Colon (tissue), 2 donors: Measurements from ENCODE around the gene KLHDC10.
"Not testable (repeated sequence)": the region's sequence is repeated elsewhere in the genome, so short reads cannot be mapped to it uniquely, and the experiment has no call there.

Experiments
- FAIRE-seq: peaks from 2 replicates; lab custom pipeline; 2012; peaks lifted over from hg19 to GRCh38; lab: Jason Lieb, UNC
- donor health status: control.
- donor health status: control.

The KLHDC10 gene

GRCh38 chr7:130118294-130118693 lies 48.0 kb downstream of the KLHDC10 start:
- FAIRE-seq, result no peak

DNA sequence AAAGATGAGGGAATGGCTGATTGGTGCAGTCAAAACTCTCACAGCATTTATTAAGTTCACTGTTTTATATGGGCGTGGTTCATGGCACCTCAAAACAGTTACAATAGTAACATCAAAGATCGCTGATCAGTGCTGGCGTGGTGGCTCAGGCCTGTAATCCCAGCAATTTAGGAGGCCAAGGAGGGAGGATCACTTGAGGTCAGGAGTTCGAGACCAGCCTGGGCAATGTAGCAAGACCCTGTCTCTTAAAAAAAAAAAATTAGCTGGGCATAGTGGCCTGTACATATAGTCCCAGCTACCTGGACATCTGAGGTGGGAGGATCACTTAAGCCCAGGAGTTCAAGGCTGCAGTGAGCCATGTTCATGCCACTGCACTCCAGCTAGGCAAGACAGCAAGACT lies 48.5 kb downstream of the KLHDC10 start:
- FAIRE-seq, result no peak

GRCh38 chr7:130123501-130123900 lies 53.2 kb downstream of the KLHDC10 start:
- no peak for FAIRE-seq

DNA sequence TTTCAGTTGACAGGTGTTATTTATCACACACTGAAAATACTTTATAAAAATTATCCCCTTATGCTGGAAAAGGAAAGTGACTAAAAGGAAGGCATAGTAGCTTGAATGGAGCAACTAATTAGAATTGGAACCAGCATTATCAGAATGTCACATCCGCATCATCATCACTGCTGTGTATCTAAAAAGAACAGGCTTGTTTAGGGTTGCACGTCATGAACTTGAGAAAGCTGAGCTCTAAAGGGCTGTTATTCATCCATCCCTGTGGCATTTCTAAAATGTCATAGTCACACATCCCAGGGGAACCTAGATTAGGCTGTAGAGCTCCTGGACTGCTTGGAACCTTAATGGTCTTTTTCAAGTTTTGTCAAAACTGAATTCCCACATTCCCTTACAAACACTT lies 54.4 kb downstream of the KLHDC10 start:
- FAIRE-seq, result no peak

GRCh38 chr7:130126840-130127239 lies 56.5 kb downstream of the KLHDC10 start:
- FAIRE-seq, result not testable (repeated sequence)

GRCh38 chr7:130127404-130127803 lies 57.1 kb downstream of the KLHDC10 start:
- FAIRE-seq, result no peak

DNA sequence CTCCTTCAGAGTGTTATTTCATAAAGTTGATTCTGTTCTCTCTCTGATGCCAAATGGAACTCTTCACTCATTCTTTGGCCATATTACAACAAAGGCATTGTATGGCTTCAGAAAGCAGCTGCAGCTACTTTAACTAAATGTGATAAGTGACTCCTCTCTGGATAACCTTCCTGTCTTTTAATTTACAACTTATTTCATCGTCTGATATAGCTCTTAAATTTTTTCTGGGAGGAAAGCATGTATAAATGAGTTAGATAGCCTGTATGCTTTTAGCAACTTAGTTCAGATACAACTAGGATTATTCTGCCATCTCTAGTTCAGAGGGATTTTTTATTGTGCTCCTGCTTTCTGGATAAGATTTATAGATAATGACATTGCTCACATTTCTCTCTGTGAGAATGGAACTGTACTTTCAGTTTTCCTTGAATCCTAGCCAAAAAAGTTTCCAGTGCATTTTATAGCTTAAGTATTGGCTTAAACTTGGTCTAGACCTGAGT lies 57.5 kb downstream of the KLHDC10 start:
- FAIRE-seq, result no peak

- FAIRE-seq, result no peak
Measured at GRCh38 chr7:130129011-130129411, 58.7 kb downstream of the KLHDC10 start.

GRCh38 chr7:130131191-130131834 lies 61.0 kb downstream of the KLHDC10 start:
- FAIRE-seq, result no peak

DNA sequence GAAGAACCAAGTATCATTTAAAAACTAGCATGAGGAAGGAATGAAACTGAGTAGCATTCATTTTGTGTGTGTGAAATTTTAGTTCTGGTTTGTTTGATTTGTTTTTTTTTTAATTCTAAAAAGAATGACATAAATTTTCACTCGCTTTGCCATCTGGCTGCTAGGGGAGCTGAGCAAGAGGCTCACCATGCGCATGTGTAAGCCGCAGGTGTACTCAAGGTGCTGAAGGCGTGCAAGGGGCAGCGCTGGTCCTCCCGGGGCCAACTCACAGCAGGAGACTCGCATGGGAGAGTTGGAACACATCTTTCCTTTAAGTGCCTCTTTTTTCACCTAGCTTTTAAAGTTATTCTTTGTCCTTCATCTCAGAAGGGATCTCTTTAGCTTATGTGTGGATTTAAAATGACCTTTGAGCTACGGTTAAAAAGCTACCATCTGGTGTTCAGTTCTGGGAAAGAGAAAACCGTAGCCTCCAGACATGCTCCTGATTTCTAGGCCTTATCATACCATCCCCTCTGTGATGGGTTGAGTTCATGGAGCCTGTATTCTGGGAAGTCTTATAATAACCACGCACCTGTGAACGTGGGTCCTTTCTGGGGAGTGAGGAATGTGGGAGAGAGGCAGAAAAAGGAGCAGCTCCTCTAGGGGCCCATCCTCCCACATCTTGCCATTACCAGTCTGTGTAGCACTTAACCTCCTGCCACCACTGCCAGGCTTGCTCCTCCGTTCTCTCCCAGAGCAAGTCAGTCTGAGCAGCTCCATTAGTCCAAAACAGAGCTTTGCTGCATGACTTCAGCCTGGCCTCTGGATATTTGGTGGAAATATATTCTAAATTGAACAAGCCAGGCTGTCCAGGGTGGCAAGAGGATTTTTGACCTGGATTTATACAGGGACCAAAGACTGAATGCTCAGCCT lies 61.9 kb downstream of the KLHDC10 start:
- no peak for FAIRE-seq

DNA sequence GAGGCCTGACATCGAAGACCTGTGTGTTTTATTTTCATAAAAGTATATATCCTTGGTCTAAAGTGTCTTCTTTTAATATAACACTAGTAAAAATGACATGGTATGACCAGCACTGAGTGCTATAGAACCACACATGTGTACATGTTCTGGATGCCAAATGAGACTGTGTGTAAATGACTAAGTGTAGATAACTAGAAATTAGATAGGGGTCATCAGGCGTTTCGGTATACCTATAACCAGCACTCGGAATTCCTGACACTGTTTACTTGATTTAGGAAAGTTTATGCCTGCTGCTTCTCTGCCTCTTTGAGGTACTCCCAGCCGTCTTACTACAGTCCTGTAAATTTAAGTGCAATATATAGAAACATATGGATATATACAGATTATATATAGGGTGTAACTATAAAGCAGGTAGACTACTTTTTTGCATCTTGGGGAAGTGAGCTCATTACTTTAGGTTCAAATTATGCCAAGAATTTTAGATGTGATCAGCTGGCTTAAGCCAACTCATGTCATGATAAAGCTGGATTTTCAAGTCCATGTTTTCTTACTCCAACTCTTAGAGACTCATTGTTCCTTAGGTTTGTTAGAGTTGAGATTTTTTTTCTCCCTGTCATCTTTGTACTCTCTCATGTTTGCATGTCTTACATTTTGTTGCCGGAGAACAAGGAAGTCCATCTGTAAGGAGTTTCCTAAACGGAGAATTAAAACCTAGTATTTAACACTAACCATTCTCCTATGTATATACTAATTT lies 62.9 kb downstream of the KLHDC10 start:
- no peak for FAIRE-seq

- no peak for FAIRE-seq
Measured at GRCh38 chr7:130134106-130134636, 63.8 kb downstream of the KLHDC10 start.

DNA sequence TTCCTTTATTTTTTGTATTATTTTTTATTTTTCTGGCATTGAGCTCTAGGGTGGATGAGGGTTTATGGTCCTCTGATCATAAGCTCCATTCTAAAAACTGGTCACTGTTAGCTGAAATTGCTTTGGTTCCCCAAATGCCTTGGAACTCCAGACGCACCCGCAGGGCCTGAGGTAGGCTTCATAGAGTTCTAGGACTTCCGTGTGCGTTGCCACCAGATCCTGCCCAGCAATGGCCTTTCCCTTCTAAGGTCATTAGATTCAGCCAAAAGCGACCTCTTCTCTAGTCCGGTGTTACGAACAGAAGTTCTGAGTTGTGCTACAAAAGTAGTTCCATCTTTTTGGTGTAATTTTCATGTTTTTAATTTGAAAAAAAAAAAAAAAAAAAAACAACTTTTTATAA lies 64.4 kb downstream of the KLHDC10 start:
- FAIRE-seq, result no peak

GRCh38 chr7:130135208-130136205 lies 65.2 kb downstream of the KLHDC10 start:
- no peak for FAIRE-seq

GRCh38 chr7:130136579-130137167 lies 66.3 kb downstream of the KLHDC10 start:
- no peak for FAIRE-seq

DNA sequence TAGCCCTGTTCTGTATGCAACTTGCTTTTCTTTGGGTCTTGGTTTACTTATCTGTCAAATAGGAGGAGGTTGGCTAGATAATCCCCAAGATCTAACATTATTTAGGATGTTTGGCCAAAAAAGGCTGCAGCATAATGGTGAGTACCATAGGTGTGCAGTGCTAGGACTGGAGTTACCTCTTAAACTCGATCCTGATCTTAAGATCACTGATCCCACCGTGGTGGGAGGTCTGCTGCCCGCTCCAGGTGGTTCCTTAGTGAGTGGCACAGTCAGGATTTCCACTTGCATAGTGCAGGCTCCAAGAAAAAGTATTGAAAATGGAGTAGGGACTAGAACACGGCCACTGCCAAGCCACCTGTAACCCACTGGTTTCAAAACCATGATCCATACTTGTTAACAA lies 66.9 kb downstream of the KLHDC10 start:
- no peak for FAIRE-seq

- no peak for FAIRE-seq
Measured at GRCh38 chr7:130139193-130139960, 69.0 kb downstream of the KLHDC10 start.

- FAIRE-seq, result no peak
Measured at GRCh38 chr7:130140551-130141160, 70.3 kb downstream of the KLHDC10 start.

DNA sequence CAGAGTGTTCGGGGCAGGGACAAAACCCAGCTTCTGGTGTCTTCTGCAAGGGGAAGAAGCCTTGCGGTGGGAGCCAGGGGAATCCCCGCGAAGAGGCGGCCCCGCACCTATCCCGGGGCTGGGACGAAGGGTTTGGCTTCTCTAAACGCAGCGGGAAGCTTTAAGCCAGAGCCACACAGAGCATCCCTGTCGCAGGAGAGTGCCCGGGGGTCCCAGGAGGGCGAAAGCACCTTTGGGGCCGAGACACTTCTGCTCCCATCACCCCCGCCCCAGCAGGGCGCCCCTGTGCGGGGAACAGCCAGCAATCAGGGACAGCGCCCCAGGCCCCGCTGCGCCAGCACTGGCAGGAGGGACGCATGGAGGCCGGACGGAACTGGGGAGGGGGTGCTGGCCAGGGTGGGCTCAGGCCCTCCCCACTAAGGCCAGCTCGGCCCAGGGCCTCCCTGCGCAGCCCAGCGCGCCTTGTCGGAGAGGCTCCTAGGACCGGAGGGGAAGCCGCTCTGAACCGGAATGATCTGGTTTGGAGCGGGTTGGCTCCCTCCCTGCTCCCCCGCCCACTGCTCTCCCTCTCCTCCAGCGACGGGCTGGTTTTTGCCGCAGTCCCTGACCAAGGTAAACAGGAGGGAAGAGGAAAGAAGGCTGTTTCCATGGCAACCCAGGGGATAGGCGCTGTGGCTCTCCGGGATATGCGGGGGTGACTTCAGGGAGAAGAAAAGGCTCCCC lies 71.0 kb downstream of the KLHDC10 start:
- no peak for FAIRE-seq
